ENCODE results near the gene AOPEP. TPM values are rescaled to one million over a fixed set of nuclear protein-coding genes. Genes with fewer than 3 reads are reported as not detected.

The AOPEP gene
- total and polyA plus RNA-seq, 4 donors = 210 to 311 (median 285) TPM

DNA sequence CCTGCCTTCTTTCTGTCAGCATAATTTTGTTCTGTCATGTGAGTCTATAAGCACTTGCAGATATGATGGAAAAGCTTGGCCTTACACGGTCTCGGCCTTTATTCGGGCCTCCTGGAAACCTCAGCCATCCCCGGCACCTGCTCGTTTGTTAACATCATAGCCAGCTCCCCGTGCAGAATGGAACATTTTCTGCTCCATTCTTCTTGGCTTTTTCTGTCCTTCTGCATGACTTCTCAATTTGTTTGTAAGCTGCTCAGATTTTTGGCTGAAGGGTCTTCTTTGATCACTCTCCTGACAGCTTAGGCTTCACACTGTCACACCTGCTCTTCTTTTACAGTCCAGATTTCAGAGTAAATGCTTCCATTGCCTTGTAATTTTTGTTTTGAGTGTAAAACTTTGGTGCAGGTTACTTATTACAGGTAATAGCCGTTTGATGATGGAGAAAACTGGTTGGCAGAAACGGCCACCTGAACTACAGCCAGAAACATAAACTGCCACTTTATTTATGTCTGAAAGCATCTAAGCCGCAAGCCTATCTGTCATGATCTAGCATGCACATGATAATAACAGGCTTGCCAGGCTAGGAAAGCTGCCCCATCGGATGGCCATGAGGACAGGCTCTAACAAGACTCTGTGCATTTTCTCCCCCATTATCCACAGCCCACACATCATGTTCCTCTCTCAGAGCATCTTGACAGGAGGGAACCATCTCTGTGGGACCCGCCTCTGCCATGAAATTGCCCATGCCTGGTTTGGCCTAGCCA lies 197.0 kb downstream of the AOPEP start:
- Histone ChIP-seq H3K27ac (ENCODE audit: low read depth in 1 of 2, low read length in 2 of 2) (peak overlapping the region; percentile 18 to 100), H3K4me1 (ENCODE audit: control insufficient read depth in 1 of 2, insufficient read depth in 2 of 2, low read length in 2 of 2) (peaks cover 10 to 13% of the 10 kb centered on the region in 2 donors), H3K27me3 (ENCODE audit: control insufficient read depth in 1 of 2, insufficient read depth in 2 of 2, low read length in 1 of 2) (no peaks in the 10 kb centered on the region), H3K9me3 (ENCODE audit: control insufficient read depth, low read length) (no peaks in the 10 kb centered on the region), H3K36me3 (ENCODE audit: control insufficient read depth in 1 of 2, insufficient read depth in 2 of 2, low read length in 1 of 2) (no peaks in the 10 kb centered on the region), H3K4me3 (ENCODE audit: low read length in 2 of 2) (no peak overlapping the region)
- ATAC-seq (ENCODE audit: low FRiP score) (no peak), DNase-seq (no peak)
- WGBS, 2 donors = 68 to 69% methylated on average over 11 of the region's 11 CpGs
- intact Hi-C loops (cut with DNase I) = loop anchor here in 1 of 2 donors (5.0 kb wide), 1 partner anchor 74 kb away; no protein-coding TSS in a partner anchor

DNA sequence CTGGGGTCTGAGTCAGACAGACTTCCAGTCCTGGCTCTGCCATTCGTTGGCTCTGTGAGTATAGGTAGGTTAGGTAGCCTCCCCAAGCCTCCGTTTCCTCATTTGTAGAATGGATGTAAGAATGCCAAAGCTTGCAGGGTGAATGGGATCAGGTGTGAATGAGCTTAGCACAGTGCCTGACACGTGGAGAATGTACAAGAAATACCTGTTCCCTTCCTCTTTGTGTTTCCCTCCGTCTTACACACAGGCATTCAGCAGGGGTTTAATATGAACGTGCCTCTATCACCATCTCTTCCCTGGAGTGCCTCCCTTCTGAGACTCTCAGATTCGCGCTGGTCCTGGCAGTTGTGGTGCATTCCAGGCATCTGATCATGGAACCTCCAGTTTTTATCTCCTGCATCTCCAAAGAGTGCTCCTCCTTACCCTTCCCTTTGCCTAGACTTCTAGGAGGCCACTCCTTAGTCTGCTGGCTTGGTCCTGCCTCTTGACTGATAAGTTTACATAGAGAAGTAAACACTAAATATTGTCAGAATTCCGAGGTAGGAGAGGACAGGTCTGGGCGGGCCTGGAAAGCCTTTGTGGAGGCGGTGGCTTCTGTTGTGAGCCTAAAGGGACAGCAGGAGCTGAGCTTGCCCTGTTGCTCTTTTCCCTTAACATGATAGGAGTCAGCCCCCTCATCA lies 199.4 kb downstream of the AOPEP start:
- Histone ChIP-seq H3K27ac (ENCODE audit: low read depth in 1 of 2, low read length in 2 of 2) (peak overlapping the region in 1 of 2 donors; percentile 39), H3K36me3 (ENCODE audit: control insufficient read depth in 1 of 2, insufficient read depth in 2 of 2, low read length in 1 of 2) (no peaks in the 10 kb centered on the region), H3K27me3 (ENCODE audit: control insufficient read depth in 1 of 2, insufficient read depth in 2 of 2, low read length in 1 of 2) (no peaks in the 10 kb centered on the region), H3K4me1 (ENCODE audit: control insufficient read depth in 1 of 2, insufficient read depth in 2 of 2, low read length in 2 of 2) (peaks cover 5 to 8% of the 10 kb centered on the region in 2 donors), H3K9me3 (ENCODE audit: control insufficient read depth, low read length) (no peaks in the 10 kb centered on the region), H3K4me3 (ENCODE audit: low read length in 2 of 2) (no peak overlapping the region)
- ATAC-seq (ENCODE audit: low FRiP score) (no peak), DNase-seq (no peak)
- WGBS, 2 donors = 83 to 86% methylated on average over 10 of the region's 10 CpGs
- intact Hi-C loops (cut with DNase I) = no loop called here

DNA sequence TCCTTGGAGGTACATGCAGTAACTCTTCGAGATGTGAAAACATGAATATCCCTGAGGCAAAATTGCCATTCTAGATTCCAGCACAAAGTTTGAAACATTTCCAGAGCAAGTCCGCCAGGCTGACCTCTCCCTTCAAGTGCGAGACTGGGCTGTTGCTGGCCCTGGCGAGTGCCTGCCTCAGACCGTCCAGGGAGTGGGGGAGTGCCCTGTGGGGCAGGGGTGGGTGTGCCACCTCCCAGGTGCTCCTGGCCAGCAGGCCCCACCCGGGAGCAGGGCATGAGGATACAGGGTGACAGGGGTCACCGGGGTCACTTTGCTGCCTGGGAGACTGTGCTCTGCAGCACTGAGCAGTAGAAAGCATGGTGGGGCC lies 199.9 kb downstream of the AOPEP start:
- DNase-seq (no peak), ATAC-seq (ENCODE audit: low FRiP score) (no peak)
- Histone ChIP-seq H3K4me1 (ENCODE audit: control insufficient read depth in 1 of 2, insufficient read depth in 2 of 2, low read length in 2 of 2) (peaks cover 5 to 8% of the 10 kb centered on the region in 2 donors), H3K27ac (ENCODE audit: low read depth in 1 of 2, low read length in 2 of 2) (peak overlapping the region in 1 of 2 donors; percentile 39), H3K9me3 (ENCODE audit: control insufficient read depth, low read length) (no peaks in the 10 kb centered on the region), H3K27me3 (ENCODE audit: control insufficient read depth in 1 of 2, insufficient read depth in 2 of 2, low read length in 1 of 2) (no peaks in the 10 kb centered on the region), H3K36me3 (ENCODE audit: control insufficient read depth in 1 of 2, insufficient read depth in 2 of 2, low read length in 1 of 2) (no peaks in the 10 kb centered on the region), H3K4me3 (ENCODE audit: low read length in 2 of 2) (no peak overlapping the region)
- 42 to 44% methylated on average over 7 of the region's 7 CpGs for WGBS, 2 donors
- intact Hi-C loops (cut with DNase I) = no loop called here

DNA sequence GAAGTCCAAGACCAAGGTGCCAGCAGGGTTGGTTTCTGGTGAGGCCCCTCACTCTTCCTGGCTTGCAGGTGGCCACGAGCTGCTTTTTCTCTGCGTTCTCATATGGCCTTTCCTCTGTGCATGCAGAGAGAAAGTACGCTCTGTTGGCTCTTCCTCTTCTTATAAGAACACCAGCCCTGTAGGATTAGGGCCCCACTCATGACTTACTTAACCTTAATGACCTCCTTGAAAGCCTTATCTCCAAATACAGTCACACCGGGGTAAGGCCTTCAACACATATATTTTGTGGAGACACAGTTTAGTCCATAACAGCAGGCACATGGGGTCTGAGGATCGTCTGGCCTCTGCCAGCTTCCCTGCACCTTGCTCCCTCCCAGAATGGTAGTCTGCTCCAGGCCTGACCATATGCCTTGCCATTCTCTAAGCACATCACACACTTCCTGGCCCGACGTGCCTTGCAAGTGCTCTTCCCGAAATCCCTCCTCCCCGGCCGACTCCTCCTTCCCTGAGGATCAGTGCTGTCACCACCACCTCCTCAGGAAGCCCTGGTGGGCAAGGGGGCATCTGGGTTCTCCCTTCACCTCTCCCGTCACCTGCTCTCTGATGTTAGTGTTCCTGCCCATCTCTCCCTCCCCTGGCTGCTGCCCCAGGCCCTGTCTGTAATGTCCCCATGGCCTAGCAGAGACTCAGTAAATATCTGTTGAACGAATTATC lies 200.7 kb downstream of the AOPEP start:
- H3K27me3 ChIP-seq (ENCODE audit: control insufficient read depth in 1 of 2, insufficient read depth in 2 of 2, low read length in 1 of 2) = no peaks in the 10 kb centered on the region
- DNase-seq (no peak), ATAC-seq (ENCODE audit: low FRiP score) (no peak)
- intact Hi-C loops (cut with DNase I) = no loop called here
- no peak overlapping the region for H3K27ac ChIP-seq (ENCODE audit: low read depth in 1 of 2, low read length in 2 of 2)
- no peaks in the 10 kb centered on the region for H3K36me3 ChIP-seq (ENCODE audit: control insufficient read depth in 1 of 2, insufficient read depth in 2 of 2, low read length in 1 of 2)
- H3K4me3 ChIP-seq (ENCODE audit: low read length in 2 of 2) = no peak overlapping the region
- peaks cover 0 to 4% of the 10 kb centered on the region in 2 donors for H3K4me1 ChIP-seq (ENCODE audit: control insufficient read depth in 1 of 2, insufficient read depth in 2 of 2, low read length in 2 of 2)
- H3K9me3 ChIP-seq (ENCODE audit: control insufficient read depth, low read length) = no peaks in the 10 kb centered on the region
- 92 to 93% methylated on average over 12 of the region's 12 CpGs for WGBS, 2 donors

DNA sequence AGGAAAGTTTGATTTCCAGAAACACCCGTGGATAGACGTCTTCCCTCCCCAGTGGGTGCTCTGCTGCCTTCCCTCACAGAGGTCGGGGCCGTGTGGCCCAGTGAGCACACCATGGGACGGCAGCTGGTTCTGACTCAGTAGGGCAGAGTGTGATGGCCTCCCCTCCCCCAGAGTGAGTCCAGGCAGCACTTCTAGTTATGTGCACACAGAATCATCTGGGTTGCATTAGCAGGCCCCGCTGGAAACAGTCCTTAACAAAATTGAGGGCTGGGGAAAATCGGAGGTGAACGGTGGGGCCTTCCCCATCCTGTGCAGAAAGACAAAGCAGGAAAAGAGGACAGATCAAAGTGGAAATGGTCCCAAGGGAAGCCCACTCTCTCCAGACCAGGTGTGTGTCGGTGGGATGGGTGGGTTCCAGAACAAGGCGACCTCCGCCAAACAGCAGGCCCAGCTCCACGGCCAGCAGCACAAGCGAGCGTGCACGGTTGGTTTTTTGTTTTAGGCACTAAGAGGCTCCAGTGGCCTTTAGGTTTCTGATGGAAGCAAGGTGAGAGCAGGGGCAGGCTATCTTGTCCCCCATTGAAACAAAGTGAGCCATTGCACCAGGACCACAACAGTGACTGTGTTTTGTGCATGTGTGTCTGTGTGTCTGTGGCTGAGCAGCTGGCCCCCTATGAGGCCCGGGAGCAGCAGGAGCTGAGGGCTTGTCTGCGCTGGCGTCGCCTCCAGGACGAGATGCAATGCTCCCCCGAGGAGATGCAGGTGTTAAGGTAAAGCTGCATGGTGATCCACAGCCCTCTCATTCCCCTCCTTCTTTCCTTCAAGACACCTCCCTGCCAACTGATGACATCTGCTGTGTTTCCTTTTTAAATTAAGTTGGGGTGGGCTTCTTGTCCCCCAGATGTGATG lies 201.5 kb downstream of the AOPEP start:
- DNase-seq (no peak), ATAC-seq (ENCODE audit: low FRiP score) (no peak)
- H3K4me1 ChIP-seq (ENCODE audit: control insufficient read depth in 1 of 2, insufficient read depth in 2 of 2, low read length in 2 of 2) = peaks cover 0 to 2% of the 10 kb centered on the region in 2 donors
- H3K27ac ChIP-seq (ENCODE audit: low read depth in 1 of 2, low read length in 2 of 2) = no peak overlapping the region
- intact Hi-C loops (cut with DNase I) = no loop called here
- H3K4me3 ChIP-seq (ENCODE audit: low read length in 2 of 2) = no peak overlapping the region
- 88% methylated on average over 21 of the region's 21 CpGs for WGBS, 2 donors
- H3K27me3 ChIP-seq (ENCODE audit: control insufficient read depth in 1 of 2, insufficient read depth in 2 of 2, low read length in 1 of 2) = no peaks in the 10 kb centered on the region
- H3K9me3 ChIP-seq (ENCODE audit: control insufficient read depth, low read length) = no peaks in the 10 kb centered on the region
- H3K36me3 ChIP-seq (ENCODE audit: control insufficient read depth in 1 of 2, insufficient read depth in 2 of 2, low read length in 1 of 2) = no peaks in the 10 kb centered on the region

DNA sequence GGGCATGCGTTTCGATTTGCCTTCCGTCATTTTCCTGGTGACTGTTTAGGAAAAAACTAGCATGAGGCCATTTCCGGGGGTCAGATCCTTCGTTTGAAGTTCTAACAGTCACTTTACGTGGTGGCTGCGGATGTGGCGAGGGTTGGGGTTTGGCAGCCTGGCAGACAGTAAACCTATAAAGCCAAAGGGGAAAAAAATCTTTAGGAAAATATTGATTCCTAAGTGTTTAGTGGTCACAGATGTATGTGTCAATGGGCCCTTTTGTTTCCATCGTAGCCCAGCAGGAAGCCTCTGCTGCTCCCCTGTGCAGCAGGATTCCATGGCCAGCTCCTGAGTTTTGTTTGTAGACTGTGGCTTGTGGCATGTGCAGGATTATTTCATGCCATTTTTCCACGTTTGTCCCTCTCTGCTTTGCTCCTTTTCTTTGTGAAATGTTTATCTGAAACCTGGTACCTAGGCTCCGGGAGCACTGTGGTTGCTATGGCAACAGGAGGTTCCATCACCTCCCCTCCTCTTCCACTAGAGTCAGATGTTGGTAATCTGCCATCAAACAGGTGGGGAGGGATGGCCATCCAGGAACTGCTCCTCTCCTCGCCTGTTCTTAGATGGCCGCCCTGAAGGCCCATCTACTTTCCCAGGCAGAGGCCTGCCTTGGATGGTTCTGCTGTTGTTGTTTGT lies 202.3 kb downstream of the AOPEP start:
- ATAC-seq (ENCODE audit: low FRiP score) = no peak
- intact Hi-C loops (cut with DNase I) = no loop called here
- 81 to 84% methylated on average over 13 of the region's 13 CpGs for WGBS, 2 donors

DNA sequence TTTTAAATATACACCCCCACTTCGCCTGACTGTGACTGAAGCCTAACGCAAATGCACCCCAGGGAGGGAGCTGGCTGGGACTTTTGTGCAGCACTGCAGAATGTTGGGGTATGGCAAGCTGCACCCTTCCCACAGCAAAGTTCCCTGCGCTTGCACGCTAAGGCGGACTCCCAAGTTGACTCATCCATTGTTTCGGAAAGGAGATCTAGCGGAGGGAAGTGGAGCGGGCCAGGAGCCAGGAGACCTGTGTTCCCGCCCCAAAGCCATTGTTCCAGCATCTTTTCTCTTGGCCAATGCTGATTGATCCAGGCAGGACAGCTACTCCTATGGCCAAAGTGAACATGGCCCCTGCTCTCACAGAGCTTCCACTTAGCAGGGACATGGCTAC lies 202.9 kb downstream of the AOPEP start:
- no peak overlapping the region for H3K4me3 ChIP-seq (ENCODE audit: low read length in 2 of 2)
- peak; percentile 28 for ATAC-seq (ENCODE audit: low FRiP score)

More for the DNA sequence above, 202.3 kb downstream of the AOPEP start:
- Histone ChIP-seq H3K36me3 (ENCODE audit: control insufficient read depth in 1 of 2, insufficient read depth in 2 of 2, low read length in 1 of 2) (no peaks in the 10 kb centered on the region), H3K27ac (ENCODE audit: low read depth in 1 of 2, low read length in 2 of 2) (no peak overlapping the region), H3K27me3 (ENCODE audit: control insufficient read depth in 1 of 2, insufficient read depth in 2 of 2, low read length in 1 of 2) (no peaks in the 10 kb centered on the region), H3K9me3 (ENCODE audit: control insufficient read depth, low read length) (no peaks in the 10 kb centered on the region), H3K4me3 (ENCODE audit: low read length in 2 of 2) (no peak overlapping the region), H3K4me1 (ENCODE audit: control insufficient read depth in 1 of 2, insufficient read depth in 2 of 2, low read length in 2 of 2) (peaks cover 0 to 2% of the 10 kb centered on the region in 2 donors)
- no peak for DNase-seq

More for the DNA sequence above, 202.9 kb downstream of the AOPEP start:
- Histone ChIP-seq H3K27ac (ENCODE audit: low read depth in 1 of 2, low read length in 2 of 2) (no peak overlapping the region), H3K4me1 (ENCODE audit: control insufficient read depth in 1 of 2, insufficient read depth in 2 of 2, low read length in 2 of 2) (peaks cover 0 to 2% of the 10 kb centered on the region in 2 donors), H3K9me3 (ENCODE audit: control insufficient read depth, low read length) (no peaks in the 10 kb centered on the region), H3K27me3 (ENCODE audit: control insufficient read depth in 1 of 2, insufficient read depth in 2 of 2, low read length in 1 of 2) (no peaks in the 10 kb centered on the region), H3K36me3 (ENCODE audit: control insufficient read depth in 1 of 2, insufficient read depth in 2 of 2, low read length in 1 of 2) (no peaks in the 10 kb centered on the region)
- DNase-seq = no peak
- 94 to 96% methylated on average over 9 of the region's 9 CpGs for WGBS, 2 donors
- intact Hi-C loops (cut with DNase I) = no loop called here

All from aorta (tissue), 5 donors.